GM23338 (cell line): ENCODE measurements around the gene AFF3.

Source experiments
- TF ChIP-seq, protein P1 (sequence below), 2 experiments: fragments of 200-600 bp in 1 of 2; sonication (generic) in 1 of 2; conservative IDR thresholded peaks; 2 replicates each; pipeline versions ENCODE4 v1.5.1 to v1.6.1; 2016 to 2017; ENCODE audit warnings: antibody characterized with exemption in 2 of 2, low read depth in 2 of 2, mild to moderate bottlenecking in 2 of 2, moderate library complexity in 1 of 2
- TF ChIP-seq, protein P2 (sequence below): IDR thresholded peaks from one replicate; pipeline ENCODE4 v1.6.1; 2018; ENCODE audit warnings: antibody characterized with exemption; ENCODE audit not compliant: unreplicated experiment

DNA sequence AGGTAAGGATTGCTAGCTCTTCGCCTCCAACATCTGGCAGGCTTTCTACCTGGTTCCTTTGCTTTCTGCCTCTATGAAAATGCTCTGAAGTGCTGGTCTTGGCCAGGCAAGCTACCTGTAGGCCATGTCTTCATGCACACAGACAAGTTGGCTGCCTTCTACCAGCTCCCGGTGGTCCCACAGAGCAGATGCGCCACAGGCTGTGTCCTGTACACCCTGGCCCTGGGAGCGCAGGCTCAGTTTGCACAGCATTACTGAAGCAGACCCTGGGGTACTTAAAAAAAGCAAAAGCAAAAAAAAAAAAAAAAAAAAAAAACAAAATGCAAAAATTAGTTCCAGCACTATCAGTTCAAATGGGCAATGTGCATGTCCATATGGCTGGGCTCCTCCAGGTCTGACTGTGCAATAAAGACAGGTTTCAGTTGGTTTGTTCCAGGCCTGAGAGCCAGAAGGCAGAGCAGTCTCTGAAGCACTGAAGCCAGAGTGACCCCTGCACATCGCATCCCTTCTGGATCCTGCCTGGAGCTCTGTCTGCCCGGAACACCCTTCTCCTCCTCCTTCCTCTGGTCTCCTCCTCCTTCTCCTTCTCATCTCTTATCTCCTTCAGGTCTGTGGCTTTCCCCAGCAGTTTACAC, 364.6 kb downstream of the AFF3 start:
- TF ChIP-seq, protein P1, sequence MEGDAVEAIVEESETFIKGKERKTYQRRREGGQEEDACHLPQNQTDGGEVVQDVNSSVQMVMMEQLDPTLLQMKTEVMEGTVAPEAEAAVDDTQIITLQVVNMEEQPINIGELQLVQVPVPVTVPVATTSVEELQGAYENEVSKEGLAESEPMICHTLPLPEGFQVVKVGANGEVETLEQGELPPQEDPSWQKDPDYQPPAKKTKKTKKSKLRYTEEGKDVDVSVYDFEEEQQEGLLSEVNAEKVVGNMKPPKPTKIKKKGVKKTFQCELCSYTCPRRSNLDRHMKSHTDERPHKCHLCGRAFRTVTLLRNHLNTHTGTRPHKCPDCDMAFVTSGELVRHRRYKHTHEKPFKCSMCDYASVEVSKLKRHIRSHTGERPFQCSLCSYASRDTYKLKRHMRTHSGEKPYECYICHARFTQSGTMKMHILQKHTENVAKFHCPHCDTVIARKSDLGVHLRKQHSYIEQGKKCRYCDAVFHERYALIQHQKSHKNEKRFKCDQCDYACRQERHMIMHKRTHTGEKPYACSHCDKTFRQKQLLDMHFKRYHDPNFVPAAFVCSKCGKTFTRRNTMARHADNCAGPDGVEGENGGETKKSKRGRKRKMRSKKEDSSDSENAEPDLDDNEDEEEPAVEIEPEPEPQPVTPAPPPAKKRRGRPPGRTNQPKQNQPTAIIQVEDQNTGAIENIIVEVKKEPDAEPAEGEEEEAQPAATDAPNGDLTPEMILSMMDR (conservative IDR thresholded peaks at IDR 0.05; ENCODE audit: low read depth in 2 of 2), result no peak
- TF ChIP-seq, protein P2, sequence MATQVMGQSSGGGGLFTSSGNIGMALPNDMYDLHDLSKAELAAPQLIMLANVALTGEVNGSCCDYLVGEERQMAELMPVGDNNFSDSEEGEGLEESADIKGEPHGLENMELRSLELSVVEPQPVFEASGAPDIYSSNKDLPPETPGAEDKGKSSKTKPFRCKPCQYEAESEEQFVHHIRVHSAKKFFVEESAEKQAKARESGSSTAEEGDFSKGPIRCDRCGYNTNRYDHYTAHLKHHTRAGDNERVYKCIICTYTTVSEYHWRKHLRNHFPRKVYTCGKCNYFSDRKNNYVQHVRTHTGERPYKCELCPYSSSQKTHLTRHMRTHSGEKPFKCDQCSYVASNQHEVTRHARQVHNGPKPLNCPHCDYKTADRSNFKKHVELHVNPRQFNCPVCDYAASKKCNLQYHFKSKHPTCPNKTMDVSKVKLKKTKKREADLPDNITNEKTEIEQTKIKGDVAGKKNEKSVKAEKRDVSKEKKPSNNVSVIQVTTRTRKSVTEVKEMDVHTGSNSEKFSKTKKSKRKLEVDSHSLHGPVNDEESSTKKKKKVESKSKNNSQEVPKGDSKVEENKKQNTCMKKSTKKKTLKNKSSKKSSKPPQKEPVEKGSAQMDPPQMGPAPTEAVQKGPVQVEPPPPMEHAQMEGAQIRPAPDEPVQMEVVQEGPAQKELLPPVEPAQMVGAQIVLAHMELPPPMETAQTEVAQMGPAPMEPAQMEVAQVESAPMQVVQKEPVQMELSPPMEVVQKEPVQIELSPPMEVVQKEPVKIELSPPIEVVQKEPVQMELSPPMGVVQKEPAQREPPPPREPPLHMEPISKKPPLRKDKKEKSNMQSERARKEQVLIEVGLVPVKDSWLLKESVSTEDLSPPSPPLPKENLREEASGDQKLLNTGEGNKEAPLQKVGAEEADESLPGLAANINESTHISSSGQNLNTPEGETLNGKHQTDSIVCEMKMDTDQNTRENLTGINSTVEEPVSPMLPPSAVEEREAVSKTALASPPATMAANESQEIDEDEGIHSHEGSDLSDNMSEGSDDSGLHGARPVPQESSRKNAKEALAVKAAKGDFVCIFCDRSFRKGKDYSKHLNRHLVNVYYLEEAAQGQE, result no peak
